ENCODE measurements around the gene JAKMIP1.

Gene JAKMIP1

DNA sequence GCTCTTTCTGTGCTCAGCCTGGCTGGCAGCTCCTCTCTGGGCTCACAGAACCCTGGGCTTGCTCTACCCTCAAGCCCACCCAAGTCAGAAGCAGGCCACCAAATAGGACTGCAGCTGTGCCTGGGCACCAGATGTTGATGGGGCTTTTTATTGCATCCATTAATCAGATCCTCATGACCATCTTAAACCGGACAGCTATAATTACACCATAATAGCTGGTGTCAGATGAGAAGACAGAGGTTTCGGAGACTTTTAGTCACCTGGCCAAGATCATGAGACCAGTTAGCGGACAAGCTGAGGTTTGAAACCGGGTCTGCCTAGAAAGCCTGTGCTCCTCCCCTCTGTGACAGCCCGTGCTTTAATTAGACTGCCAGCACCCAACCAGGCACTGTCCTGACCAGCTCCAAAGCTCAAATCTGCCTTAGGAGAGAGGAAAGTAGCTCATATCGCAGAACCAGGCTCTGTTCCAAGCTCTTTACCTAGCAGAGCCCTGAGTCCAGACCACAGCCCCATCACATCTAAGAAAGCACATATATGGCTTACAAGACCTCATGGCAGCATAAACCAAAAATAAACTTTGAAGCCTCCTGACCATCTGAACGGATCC is 88.9 kb downstream of the JAKMIP1 start:
- TF ChIP-seq EP300 (IDR thresholded peaks at IDR 0.05; ENCODE audit: borderline replicate concordance) (no peak), NFIC (IDR thresholded peaks at IDR 0.05) (no peak), TEAD4 (IDR thresholded peaks at IDR 0.05) (no peak), TCF12 (IDR thresholded peaks at IDR 0.05; ENCODE audit: low read depth) (no peak), CEBPB (IDR thresholded peaks at IDR 0.05) (no peak), RAD21 (IDR thresholded peaks at IDR 0.05; ENCODE audit: low read depth) (no peak), FOXM1 (IDR thresholded peaks at IDR 0.05; ENCODE audit: borderline replicate concordance, low read depth) (no peak), TAF1 (IDR thresholded peaks at IDR 0.05; ENCODE audit: low read depth) (no peak), EGR1 (IDR thresholded peaks at IDR 0.05) (no peak), REST (IDR thresholded peaks at IDR 0.05; ENCODE audit: low read depth) (no peak), YY1 (IDR thresholded peaks at IDR 0.05; ENCODE audit: low read depth) (no peak), CREB1 (IDR thresholded peaks at IDR 0.05; ENCODE audit: low read depth) (no peak), ZBTB7A (IDR thresholded peaks at IDR 0.05; ENCODE audit: low read depth) (no peak)
- TF ChIP-seq, protein P1, sequence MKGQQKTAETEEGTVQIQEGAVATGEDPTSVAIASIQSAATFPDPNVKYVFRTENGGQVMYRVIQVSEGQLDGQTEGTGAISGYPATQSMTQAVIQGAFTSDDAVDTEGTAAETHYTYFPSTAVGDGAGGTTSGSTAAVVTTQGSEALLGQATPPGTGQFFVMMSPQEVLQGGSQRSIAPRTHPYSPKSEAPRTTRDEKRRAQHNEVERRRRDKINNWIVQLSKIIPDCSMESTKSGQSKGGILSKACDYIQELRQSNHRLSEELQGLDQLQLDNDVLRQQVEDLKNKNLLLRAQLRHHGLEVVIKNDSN (IDR thresholded peaks at IDR 0.05), result no peak
- TF ChIP-seq, protein P2, sequence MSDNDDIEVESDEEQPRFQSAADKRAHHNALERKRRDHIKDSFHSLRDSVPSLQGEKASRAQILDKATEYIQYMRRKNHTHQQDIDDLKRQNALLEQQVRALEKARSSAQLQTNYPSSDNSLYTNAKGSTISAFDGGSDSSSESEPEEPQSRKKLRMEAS (IDR thresholded peaks at IDR 0.05), result no peak

- TF ChIP-seq ZBTB7A (IDR thresholded peaks at IDR 0.05; ENCODE audit: low read depth) (no peak), EP300 (IDR thresholded peaks at IDR 0.05; ENCODE audit: borderline replicate concordance) (no peak), REST (IDR thresholded peaks at IDR 0.05; ENCODE audit: low read depth) (no peak), NFIC (IDR thresholded peaks at IDR 0.05) (no peak), RAD21 (IDR thresholded peaks at IDR 0.05; ENCODE audit: low read depth) (no peak), CEBPB (IDR thresholded peaks at IDR 0.05) (no peak), TAF1 (IDR thresholded peaks at IDR 0.05; ENCODE audit: low read depth) (no peak), TCF12 (IDR thresholded peaks at IDR 0.05; ENCODE audit: low read depth) (no peak), TEAD4 (IDR thresholded peaks at IDR 0.05) (no peak), YY1 (IDR thresholded peaks at IDR 0.05; ENCODE audit: low read depth) (no peak), FOXM1 (IDR thresholded peaks at IDR 0.05; ENCODE audit: borderline replicate concordance, low read depth) (no peak), EGR1 (IDR thresholded peaks at IDR 0.05) (no peak), CREB1 (IDR thresholded peaks at IDR 0.05; ENCODE audit: low read depth) (no peak)
- TF ChIP-seq, protein P2 (IDR thresholded peaks at IDR 0.05), result no peak
- TF ChIP-seq, protein P1 (IDR thresholded peaks at IDR 0.05), result no peak
These were observed 89.5 kb downstream of the JAKMIP1 start for GRCh38 chr4:6110681-6111353.

DNA sequence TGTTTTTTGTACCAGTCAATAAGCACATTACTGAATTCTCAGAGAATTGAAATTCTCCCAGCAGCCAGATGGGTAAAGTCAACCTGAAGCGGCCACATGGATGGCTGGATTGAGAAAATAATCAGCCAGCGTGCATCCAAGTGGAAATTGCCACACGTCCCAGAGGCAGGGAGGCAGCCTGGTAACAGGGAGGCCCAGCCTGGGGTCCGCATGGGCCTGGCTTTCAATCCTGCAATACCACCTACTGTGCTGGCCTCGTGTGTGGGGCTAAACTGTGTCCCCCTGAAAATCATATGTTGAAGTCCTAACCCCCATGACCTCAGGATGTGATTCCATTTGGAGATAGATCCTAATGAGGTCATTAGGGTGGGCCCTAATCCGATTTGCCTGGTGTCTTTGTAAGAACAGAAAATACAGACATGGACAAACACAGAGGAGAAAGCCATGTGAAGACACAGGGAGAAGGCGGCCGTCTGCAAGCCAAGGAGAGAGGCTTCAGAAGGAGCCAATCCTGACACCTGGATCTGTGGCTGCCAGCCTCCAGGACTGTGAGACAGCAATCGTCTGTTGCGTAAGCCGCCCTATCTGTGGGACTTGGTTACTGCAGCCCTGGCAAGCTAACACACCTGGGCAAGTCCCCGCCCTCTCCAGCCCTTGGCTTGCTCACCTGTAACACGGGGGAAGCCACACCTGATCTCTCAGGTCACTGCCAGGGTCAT is 90.3 kb downstream of the JAKMIP1 start:
- TF ChIP-seq TCF12 (IDR thresholded peaks at IDR 0.05; ENCODE audit: low read depth) (no peak), CEBPB (IDR thresholded peaks at IDR 0.05) (peak; percentile 79; the same call in 1 of the 2 replicates)

GRCh38 chr4:6107886-6108285 is 92.5 kb downstream of the JAKMIP1 start:
- no peak for TF ChIP-seq FOXM1 (IDR thresholded peaks at IDR 0.05; ENCODE audit: borderline replicate concordance, low read depth)
- no peak for TF ChIP-seq NFIC (IDR thresholded peaks at IDR 0.05)

DNA sequence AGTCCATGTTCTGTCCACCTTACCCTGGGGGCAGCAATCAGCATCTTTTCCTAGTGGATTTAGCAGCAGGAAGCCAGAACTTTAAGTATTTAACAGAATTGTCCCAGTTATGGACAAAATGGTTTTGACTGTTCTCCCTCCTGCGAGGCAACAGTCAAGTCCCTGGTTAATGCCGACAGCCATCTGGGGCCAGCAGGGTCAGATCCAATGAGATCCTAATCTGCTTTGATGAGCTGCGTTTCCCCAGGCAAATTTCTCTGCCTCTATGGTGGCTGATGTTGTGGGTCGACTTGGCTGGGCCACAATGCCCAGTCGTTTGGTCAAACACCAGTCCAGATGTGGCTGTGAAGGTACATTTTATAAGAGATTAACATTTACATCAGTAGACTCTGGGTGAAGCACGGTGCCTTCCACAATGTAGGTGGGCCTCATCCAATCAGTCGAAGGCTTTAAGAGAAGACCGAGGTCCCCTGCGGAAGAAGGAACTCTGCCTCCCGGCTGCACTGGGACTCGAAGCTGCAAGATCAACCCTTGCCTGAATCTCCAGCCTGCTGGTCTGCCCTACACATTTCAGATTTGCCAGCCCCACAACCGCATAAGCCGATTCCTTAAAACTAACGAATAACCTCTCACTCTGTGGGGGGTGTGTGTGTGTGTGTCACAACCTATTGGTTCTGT is 93.1 kb downstream of the JAKMIP1 start:
- TF ChIP-seq, protein P2 (IDR thresholded peaks at IDR 0.05), result no peak
- TF ChIP-seq ZBTB7A (IDR thresholded peaks at IDR 0.05; ENCODE audit: low read depth) (no peak), TEAD4 (IDR thresholded peaks at IDR 0.05) (no peak), CREB1 (IDR thresholded peaks at IDR 0.05; ENCODE audit: low read depth) (no peak), EGR1 (IDR thresholded peaks at IDR 0.05) (no peak), FOXM1 (IDR thresholded peaks at IDR 0.05; ENCODE audit: borderline replicate concordance, low read depth) (no peak), TAF1 (IDR thresholded peaks at IDR 0.05; ENCODE audit: low read depth) (no peak), EP300 (IDR thresholded peaks at IDR 0.05; ENCODE audit: borderline replicate concordance) (no peak), TCF12 (IDR thresholded peaks at IDR 0.05; ENCODE audit: low read depth) (no peak), NFIC (IDR thresholded peaks at IDR 0.05) (no peak), YY1 (IDR thresholded peaks at IDR 0.05; ENCODE audit: low read depth) (no peak), CEBPB (IDR thresholded peaks at IDR 0.05) (no peak), REST (IDR thresholded peaks at IDR 0.05; ENCODE audit: low read depth) (no peak), RAD21 (IDR thresholded peaks at IDR 0.05; ENCODE audit: low read depth) (no peak)
- TF ChIP-seq, protein P1 (IDR thresholded peaks at IDR 0.05), result no peak
